CD4-positive, alpha-beta T cell (primary cell): ENCODE data around the gene RAPGEF6. TPM values are rescaled to one million over a fixed set of nuclear protein-coding genes. Genes with fewer than 3 reads are reported as not detected.

Experiments used
- ATAC-seq: fragments of 200-7000 bp; cut with Tn5 transposase; one replicate; pipeline ENCODE4 v1.10.0; 2022; ENCODE audit warnings: mild to moderate bottlenecking; ENCODE audit not compliant: poor library complexity
- CTCF ChIA-PET: fragments of 350-600 bp; sonication (Branson Sonifier 250); formaldehyde crosslinking; loops from one replicate; lab custom pipeline; 2021; ENCODE audit warnings: antibody characterized with exemption, inconsistent platforms; lab: Charles Lee
- POLR2A ChIA-PET: fragments of 350-600 bp; sonication (Branson Sonifier 250); formaldehyde crosslinking; loops from one replicate; lab custom pipeline; 2021; ENCODE audit warnings: antibody characterized with exemption, inconsistent platforms; lab: Charles Lee
- DNase-seq, 14 experiments: peaks; one replicate each; pipeline ENCODE4 v3.0.0-alpha.2; 2013 to 2020; ENCODE audit warnings: mixed read lengths in 2 of 14
- H3K27ac ChIP-seq, 2 donors: one replicate each; pipeline versions ENCODE4 v1.5.1 to v1.7.0; 2013; ENCODE audit warnings: low read length in 2 of 2, low read depth in 1 of 2, mild to moderate bottlenecking in 1 of 2
- H3K27me3 ChIP-seq, 2 experiments: 1 replicate in 1 of 2; 2 replicates in 1 of 2; pipeline versions ENCODE4 v1.6.1 to v1.7.0; 2013; ENCODE audit warnings: low read length in 2 of 2, control low read depth in 1 of 2, mild to moderate bottlenecking in 1 of 2, moderate library complexity in 1 of 2; ENCODE audit not compliant: insufficient read depth in 2 of 2, control insufficient read depth in 1 of 2
- H3K36me3 ChIP-seq: one replicate; pipeline ENCODE4 v1.6.1; 2013; ENCODE audit warnings: low read length, control low read depth; ENCODE audit not compliant: insufficient read depth
- H3K4me1 ChIP-seq: one replicate; pipeline ENCODE4 v1.6.1; 2013; ENCODE audit warnings: low read length, control low read depth; ENCODE audit not compliant: insufficient read depth
- H3K4me3 ChIP-seq: one replicate; pipeline ENCODE4 v1.5.1; 2013; ENCODE audit warnings: mild to moderate bottlenecking, low read length, moderate library complexity
- H3K9me3 ChIP-seq, 2 experiments: 1 replicate in 1 of 2; 2 replicates in 1 of 2; pipeline versions ENCODE4 v1.6.1 to v1.7.0; 2013; ENCODE audit warnings: low read length in 2 of 2, mild to moderate bottlenecking in 2 of 2, control low read depth in 1 of 2, moderate library complexity in 1 of 2; ENCODE audit not compliant: control insufficient read depth in 1 of 2, insufficient read depth in 1 of 2
- H3K27ac Mint-ChIP-seq: one replicate; pipeline ENCODE4 v1.8.0; 2020; ENCODE audit warnings: mixed read lengths
- H3K27me3 Mint-ChIP-seq: one replicate; pipeline ENCODE4 v1.8.0; 2021; ENCODE audit warnings: mixed read lengths
- H3K36me3 Mint-ChIP-seq: one replicate; pipeline ENCODE4 v1.8.0; 2021; ENCODE audit warnings: low read depth, mixed read lengths
- H3K4me1 Mint-ChIP-seq: one replicate; pipeline ENCODE4 v1.8.0; 2021; ENCODE audit warnings: low read depth, mixed read lengths
- H3K4me3 Mint-ChIP-seq: one replicate; pipeline ENCODE4 v1.8.0; 2020; ENCODE audit warnings: mild to moderate bottlenecking, mixed read lengths
- H3K9me3 Mint-ChIP-seq: one replicate; pipeline ENCODE4 v1.8.0; 2020; ENCODE audit warnings: mixed read lengths
- CTCF ChIP-seq: fragments of 200-600 bp; IDR thresholded peaks from one replicate; pipeline ENCODE4 v1.8.0; 2022; ENCODE audit warnings: antibody characterized with exemption, mild to moderate bottlenecking
- intact Hi-C, 2 experiments: fragments of 100-400 bp; cut with DNase I in 1 of 2; cut with micrococcal nuclease in 1 of 2; formaldehyde crosslinking; loops; one replicate each; pipeline versions ENCODE4 v1.15.1 to v1.9.0; 2023 to 2025; cut with DNase I, micrococcal nuclease
- total RNA-seq, 174 experiments: library from RNA in 2 of 174; stranded (reverse) in 2 of 174; gene quantifications; one replicate each; pipeline ENCODE4 v1.2.3 and lab custom pipeline; 2021 to 2026

Gene RAPGEF6
- total RNA-seq, 2 experiments from 2014 or later, result 83.3 to 91.4 TPM

DNA sequence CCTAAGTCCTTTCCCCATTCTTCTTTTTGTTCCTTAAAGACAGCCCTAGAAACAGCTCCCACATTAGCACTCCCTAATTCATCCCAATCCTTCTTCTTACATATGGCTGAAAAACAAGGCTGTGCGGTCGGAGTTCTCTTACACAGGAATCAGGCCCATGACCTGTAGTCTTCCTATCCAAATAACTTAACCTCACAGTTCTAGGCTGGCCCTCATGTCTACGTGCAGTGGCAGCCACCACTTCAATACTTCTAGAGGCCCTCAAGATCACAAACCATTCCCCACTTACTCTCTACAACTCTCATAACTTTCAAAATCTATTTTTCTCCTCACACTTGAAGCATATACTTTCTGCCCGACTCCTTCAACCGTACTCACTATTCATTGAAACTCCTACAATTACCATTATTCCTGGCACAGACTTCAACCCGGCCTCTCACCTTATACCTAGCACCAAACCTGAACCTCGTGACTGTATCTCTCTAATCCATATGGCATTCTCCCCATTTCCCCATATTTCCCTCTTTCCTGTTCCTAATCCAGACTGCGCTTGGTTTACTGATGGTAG lies 59.3 kb downstream of the RAPGEF6 start:
- no peak for DNase-seq
- H3K4me3 ChIP-seq, result no peak overlapping the region
- H3K9me3 ChIP-seq, result peaks cover 0 to 15% of the 10 kb centered on the region in 2 experiments
- Mint-ChIP-seq H3K9me3 (no peaks in the 10 kb centered on the region), H3K36me3 (peaks cover 31% of the 10 kb centered on the region), H3K4me1 (peaks cover 45% of the 10 kb centered on the region), H3K4me3 (no peak overlapping the region), H3K27me3 (no peaks in the 10 kb centered on the region), H3K27ac (no peak overlapping the region)
- no peak for ATAC-seq
- H3K4me1 ChIP-seq, result peaks cover 4% of the 10 kb centered on the region
- H3K36me3 ChIP-seq, result peaks cover 9% of the 10 kb centered on the region
- intact Hi-C loops, result no loop called here
- no peak for TF ChIP-seq CTCF
- POLR2A ChIA-PET, result no interaction called here
- CTCF ChIA-PET, result no interaction called here
- H3K27ac ChIP-seq, result no peak overlapping the region
- H3K27me3 ChIP-seq, result no peaks in the 10 kb centered on the region

DNA sequence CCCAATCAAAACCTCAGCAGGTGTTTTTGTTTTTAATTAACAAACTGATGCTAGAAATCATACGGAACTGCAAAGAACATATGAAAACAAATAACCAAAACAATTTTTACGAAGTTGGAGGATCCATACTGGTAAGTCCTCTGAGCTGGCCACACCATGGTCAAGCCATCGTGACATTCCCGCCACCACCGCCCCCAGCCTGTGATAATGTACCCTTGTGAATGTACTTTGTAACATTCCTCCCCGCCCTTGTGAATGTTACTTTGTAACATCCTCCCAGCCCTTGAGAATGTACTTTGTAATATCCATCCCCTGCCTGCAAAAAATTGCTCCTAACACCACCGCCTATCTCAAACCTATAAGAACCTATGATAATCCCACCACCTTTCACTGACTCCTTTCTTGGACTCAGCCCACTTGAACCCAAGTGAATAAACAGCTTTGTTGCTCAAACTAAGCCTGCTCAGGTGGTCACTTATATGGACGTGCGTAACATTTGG lies 63.3 kb downstream of the RAPGEF6 start:
- Histone ChIP-seq H3K4me3 (no peak overlapping the region), H3K36me3 (peaks cover 5% of the 10 kb centered on the region), H3K27ac (no peak overlapping the region), H3K9me3 (peaks cover 0 to 7% of the 10 kb centered on the region in 2 experiments), H3K27me3 (no peaks in the 10 kb centered on the region), H3K4me1 (no peaks in the 10 kb centered on the region)
- H3K9me3 Mint-ChIP-seq, result no peaks in the 10 kb centered on the region
- H3K27me3 Mint-ChIP-seq, result no peaks in the 10 kb centered on the region
- POLR2A ChIA-PET, result no interaction called here
- no peak overlapping the region for H3K4me3 Mint-ChIP-seq
- H3K36me3 Mint-ChIP-seq, result peaks cover 21% of the 10 kb centered on the region
- CTCF ChIA-PET, result no interaction called here
- DNase-seq (no peak), ATAC-seq (no peak)
- no peak for TF ChIP-seq CTCF
- H3K27ac Mint-ChIP-seq, result no peak overlapping the region
- intact Hi-C loops, result no loop called here
- peaks cover 56% of the 10 kb centered on the region for H3K4me1 Mint-ChIP-seq

DNA sequence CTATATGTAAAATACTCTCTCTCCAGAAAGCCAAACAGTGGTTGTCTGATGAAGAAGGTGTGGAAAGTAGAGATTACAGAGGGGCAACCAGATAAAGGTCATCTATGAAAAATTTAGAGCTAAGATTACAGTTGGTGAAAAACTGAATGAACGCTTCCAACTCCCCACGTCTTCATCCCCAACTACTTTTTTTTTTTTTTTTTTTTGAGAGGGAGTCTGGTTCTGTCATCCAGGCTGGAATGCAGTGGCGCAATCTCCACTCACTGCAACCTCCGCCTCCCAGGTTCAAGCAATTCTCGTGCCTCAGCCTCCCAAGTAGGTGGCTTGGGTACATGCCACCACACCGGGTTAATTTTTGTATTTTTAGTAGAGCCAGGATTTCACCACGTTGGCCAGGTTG lies 64.3 kb downstream of the RAPGEF6 start:
- H3K4me1 ChIP-seq, result no peaks in the 10 kb centered on the region
- Mint-ChIP-seq H3K36me3 (peaks cover 21% of the 10 kb centered on the region), H3K4me3 (no peak overlapping the region), H3K9me3 (no peaks in the 10 kb centered on the region), H3K27ac (no peak overlapping the region), H3K4me1 (peaks cover 59% of the 10 kb centered on the region), H3K27me3 (no peaks in the 10 kb centered on the region)
- H3K4me3 ChIP-seq, result no peak overlapping the region
- no peaks in the 10 kb centered on the region for H3K27me3 ChIP-seq
- peaks cover 5% of the 10 kb centered on the region for H3K36me3 ChIP-seq
- no peak overlapping the region for H3K27ac ChIP-seq
- ChIA-PET POLR2A (no interaction called here), CTCF (interaction anchor here (1.1 kb wide), 1 partner anchor 18 kb away, joined by 6 read pairs; no protein-coding TSS in a partner anchor)
- no peak for TF ChIP-seq CTCF
- ATAC-seq (no peak), DNase-seq (no peak)
- intact Hi-C loops, result no loop called here
- peaks cover 0 to 7% of the 10 kb centered on the region in 2 experiments for H3K9me3 ChIP-seq
